H9 (cell line): ENCODE results near the gene RIOK2. TPM values are rescaled to one million over a fixed set of nuclear protein-coding genes. Genes with fewer than 3 reads are reported as not detected.

Source experiments
- DNase-seq: peaks from one replicate; pipeline ENCODE4 v3.0.0-alpha.2; 2017
- H2AFZ ChIP-seq: one replicate; pipeline ENCODE4 v1.6.1; 2013; ENCODE audit warnings: mild to moderate bottlenecking, low read length, control low read depth, moderate library complexity
- H2AK5ac ChIP-seq: 2 replicates; pipeline ENCODE4 v1.6.1; 2013; ENCODE audit warnings: low read length, control low read depth, mixed read lengths; ENCODE audit not compliant: insufficient read length
- H2BK120ac ChIP-seq: one replicate; pipeline ENCODE4 v1.6.1; 2013; ENCODE audit warnings: low read depth, mild to moderate bottlenecking, low read length, control low read depth, inconsistent platforms; ENCODE audit not compliant: poor library complexity, severe bottlenecking
- H2BK12ac ChIP-seq: 2 replicates; pipeline ENCODE4 v1.6.1; 2013; ENCODE audit warnings: low read length, control low read depth, mixed read lengths, low read depth; ENCODE audit not compliant: insufficient read length
- H2BK15ac ChIP-seq: 2 replicates; pipeline ENCODE4 v1.6.1; 2013; ENCODE audit warnings: low read depth, low read length, control low read depth
- H2BK20ac ChIP-seq: one replicate; pipeline ENCODE4 v1.6.1; 2013; ENCODE audit warnings: low read depth, mild to moderate bottlenecking, low read length, control low read depth, inconsistent platforms; ENCODE audit not compliant: poor library complexity, severe bottlenecking
- H2BK5ac ChIP-seq: 2 replicates; pipeline ENCODE4 v1.6.1; 2013; ENCODE audit warnings: low read length, control low read depth, mixed read lengths; ENCODE audit not compliant: insufficient read length
- H3K14ac ChIP-seq: 2 replicates; pipeline ENCODE4 v1.6.1; 2013; ENCODE audit warnings: low read length, control low read depth; ENCODE audit not compliant: insufficient read depth
- H3K18ac ChIP-seq: 2 replicates; pipeline ENCODE4 v1.6.1; 2013; ENCODE audit warnings: low read depth, mild to moderate bottlenecking, mixed read lengths, low read length, control low read depth; ENCODE audit not compliant: insufficient read length
- H3K23ac ChIP-seq: 2 replicates; pipeline ENCODE4 v1.6.1; 2013; ENCODE audit warnings: low read length, control low read depth, mixed read lengths, low read depth; ENCODE audit not compliant: insufficient read length
- H3K23me2 ChIP-seq: 2 replicates; pipeline ENCODE4 v1.6.1; 2013; ENCODE audit warnings: low read depth, mild to moderate bottlenecking, mixed read lengths, low read length, control low read depth; ENCODE audit not compliant: insufficient read length, poor library complexity, severe bottlenecking
- H3K27ac ChIP-seq: 2 replicates; pipeline ENCODE4 v1.5.1; 2013; ENCODE audit warnings: low read length, control low read depth, mixed read lengths, low read depth; ENCODE audit not compliant: insufficient read length
- H3K27me3 ChIP-seq: 2 replicates; pipeline ENCODE4 v1.6.1; 2013; ENCODE audit warnings: low read length, control low read depth, inconsistent platforms; ENCODE audit not compliant: insufficient read depth
- H3K4ac ChIP-seq: 2 replicates; pipeline ENCODE4 v1.6.1; 2013; ENCODE audit warnings: low read depth, mild to moderate bottlenecking, control low read depth, inconsistent platforms, low read length, moderate library complexity
- H3K4me1 ChIP-seq: 2 replicates; pipeline ENCODE4 v1.6.1; 2013; ENCODE audit warnings: low read length, control low read depth, inconsistent platforms; ENCODE audit not compliant: insufficient read depth
- H3K4me2 ChIP-seq: 2 replicates; pipeline ENCODE4 v1.6.1; 2013; ENCODE audit warnings: low read length, control low read depth, mixed read lengths; ENCODE audit not compliant: insufficient read length, insufficient read depth
- H3K56ac ChIP-seq: 2 replicates; pipeline ENCODE4 v1.6.1; 2013; ENCODE audit warnings: low read depth, mild to moderate bottlenecking, mixed read lengths, low read length, control low read depth; ENCODE audit not compliant: insufficient read length
- H3K79me1 ChIP-seq: 2 replicates; pipeline ENCODE4 v1.6.1; 2013; ENCODE audit warnings: low read depth, mild to moderate bottlenecking, moderate library complexity, low read length, control low read depth, inconsistent platforms; ENCODE audit not compliant: insufficient read depth, poor library complexity, severe bottlenecking
- H3K79me2 ChIP-seq: 2 replicates; pipeline ENCODE4 v1.6.1; 2013; ENCODE audit warnings: low read length, control low read depth, inconsistent platforms; ENCODE audit not compliant: insufficient read depth
- H3K9ac ChIP-seq: 2 replicates; pipeline ENCODE4 v1.6.1; 2013; ENCODE audit warnings: low read length, control low read depth, mixed read lengths; ENCODE audit not compliant: insufficient read length; ENCODE audit errors: extremely low read depth
- H3K9me3 ChIP-seq: one replicate; pipeline ENCODE4 v1.6.1; 2013; ENCODE audit warnings: low read depth, low read length, inconsistent platforms; ENCODE audit not compliant: control insufficient read depth
- H3T11ph ChIP-seq: one replicate; pipeline ENCODE4 v1.6.1; 2013; ENCODE audit warnings: mild to moderate bottlenecking, low read length, control low read depth, inconsistent platforms
- H4K20me1 ChIP-seq: one replicate; pipeline ENCODE4 v1.6.1; 2013; ENCODE audit not compliant: control insufficient read depth, insufficient read length, insufficient read depth
- H4K5ac ChIP-seq: 2 replicates; pipeline ENCODE4 v1.6.1; 2013; ENCODE audit warnings: low read depth, mild to moderate bottlenecking, mixed read lengths, low read length, control low read depth; ENCODE audit not compliant: insufficient read length
- H4K8ac ChIP-seq: replicated peaks from 2 replicates; pipeline ENCODE4 v1.6.1; 2013; ENCODE audit warnings: low read length, control low read depth, mixed read lengths, low read depth; ENCODE audit not compliant: insufficient read length
- H4K91ac ChIP-seq: 2 replicates; pipeline ENCODE4 v1.6.1; 2013; ENCODE audit warnings: low read depth, mild to moderate bottlenecking, moderate library complexity, mixed read lengths, low read length, control low read depth; ENCODE audit not compliant: insufficient read length
- H3K27ac Mint-ChIP-seq, 3 experiments: 2 replicates in 2 of 3; 3 replicates in 1 of 3; pipeline ENCODE4 v1.8.0; 2020 to 2021; ENCODE audit warnings: mixed read lengths in 3 of 3, mild to moderate bottlenecking in 1 of 3, moderate library complexity in 1 of 3
- H3K27me3 Mint-ChIP-seq: 2 replicates; pipeline ENCODE4 v1.8.0; 2021; ENCODE audit warnings: low read depth, mild to moderate bottlenecking, moderate library complexity, mixed read lengths
- H3K36me3 Mint-ChIP-seq, 3 experiments: 2 replicates in 2 of 3; 3 replicates in 1 of 3; pipeline ENCODE4 v1.8.0; 2020 to 2021; ENCODE audit warnings: low read depth in 3 of 3, mixed read lengths in 3 of 3; ENCODE audit not compliant: insufficient read depth in 1 of 3
- H3K4me1 Mint-ChIP-seq, 2 experiments: 2 replicates each; pipeline ENCODE4 v1.8.0; 2020; ENCODE audit warnings: mixed read lengths in 2 of 2
- H3K4me3 Mint-ChIP-seq, 2 experiments: 2 replicates in 1 of 2; 3 replicates in 1 of 2; pipeline ENCODE4 v1.8.0; 2020 to 2021; ENCODE audit warnings: mild to moderate bottlenecking in 2 of 2, mixed read lengths in 2 of 2, moderate library complexity in 1 of 2
- H3K9me3 Mint-ChIP-seq, 2 experiments: 2 replicates in 1 of 2; 3 replicates in 1 of 2; pipeline ENCODE4 v1.8.0; 2020; ENCODE audit warnings: mild to moderate bottlenecking in 2 of 2, mixed read lengths in 2 of 2, moderate library complexity in 1 of 2
- total RNA-seq: library from RNA; stranded (reverse); gene quantifications from 2 replicates; pipeline ENCODE4 v1.2.1, GENCODE V29; 2021
- TF ChIP-seq, protein P1 (sequence below): fragments of 200-600 bp; sonication (generic); conservative IDR thresholded peaks from 3 replicates; pipeline ENCODE4 v1.8.0; 2021; ENCODE audit warnings: antibody characterized with exemption, mild to moderate bottlenecking

RIOK2 gene
- total RNA-seq, 1 experiment from 2014 or later: 39.5 TPM

DNA sequence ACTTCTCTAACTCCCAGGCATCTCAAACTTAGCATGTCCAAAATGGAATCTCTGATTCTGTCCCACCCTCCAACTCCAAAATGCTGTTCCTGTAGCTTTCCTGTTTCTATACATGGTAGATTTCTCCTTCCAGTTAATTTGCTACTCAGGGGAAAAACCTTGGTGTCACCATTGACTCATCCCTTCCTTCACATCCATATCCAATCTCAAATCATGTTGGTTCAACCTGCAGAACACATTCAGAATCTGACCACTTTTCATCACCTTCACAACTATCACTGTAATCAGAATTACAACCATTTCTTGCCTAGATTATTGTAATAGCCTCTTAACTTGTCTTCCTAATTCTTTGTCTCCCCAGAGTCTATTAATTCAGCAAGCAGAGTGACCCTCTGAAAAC is 10.8 kb downstream of the RIOK2 start:
- no peaks in the 10 kb centered on the region for H4K20me1 ChIP-seq

More for the DNA sequence above, 10.8 kb downstream of the RIOK2 start:
- Histone ChIP-seq H3K4me1 (no peaks in the 10 kb centered on the region), H3K14ac (no peak overlapping the region), H3K79me1 (no peaks in the 10 kb centered on the region), H3T11ph (no peak overlapping the region), H3K23me2 (no peaks in the 10 kb centered on the region), H2BK120ac (no peak overlapping the region), H3K23ac (no peak overlapping the region), H3K9ac (no peak overlapping the region), H2AK5ac (no peak overlapping the region), H3K27me3 (no peaks in the 10 kb centered on the region), H2BK12ac (no peak overlapping the region), H3K79me2 (no peaks in the 10 kb centered on the region), H3K18ac (no peak overlapping the region), H2BK20ac (no peak overlapping the region), H4K5ac (no peak overlapping the region), H3K4ac (no peak overlapping the region), H3K27ac (no peak overlapping the region), H2BK15ac (no peak overlapping the region), H4K91ac (no peak overlapping the region), H4K8ac (no peak overlapping the region), H2BK5ac (no peak overlapping the region), H3K9me3 (no peaks in the 10 kb centered on the region), H3K4me2 (no peak overlapping the region), H3K56ac (no peak overlapping the region), H2AFZ (no peak overlapping the region)
- TF ChIP-seq, protein P1, sequence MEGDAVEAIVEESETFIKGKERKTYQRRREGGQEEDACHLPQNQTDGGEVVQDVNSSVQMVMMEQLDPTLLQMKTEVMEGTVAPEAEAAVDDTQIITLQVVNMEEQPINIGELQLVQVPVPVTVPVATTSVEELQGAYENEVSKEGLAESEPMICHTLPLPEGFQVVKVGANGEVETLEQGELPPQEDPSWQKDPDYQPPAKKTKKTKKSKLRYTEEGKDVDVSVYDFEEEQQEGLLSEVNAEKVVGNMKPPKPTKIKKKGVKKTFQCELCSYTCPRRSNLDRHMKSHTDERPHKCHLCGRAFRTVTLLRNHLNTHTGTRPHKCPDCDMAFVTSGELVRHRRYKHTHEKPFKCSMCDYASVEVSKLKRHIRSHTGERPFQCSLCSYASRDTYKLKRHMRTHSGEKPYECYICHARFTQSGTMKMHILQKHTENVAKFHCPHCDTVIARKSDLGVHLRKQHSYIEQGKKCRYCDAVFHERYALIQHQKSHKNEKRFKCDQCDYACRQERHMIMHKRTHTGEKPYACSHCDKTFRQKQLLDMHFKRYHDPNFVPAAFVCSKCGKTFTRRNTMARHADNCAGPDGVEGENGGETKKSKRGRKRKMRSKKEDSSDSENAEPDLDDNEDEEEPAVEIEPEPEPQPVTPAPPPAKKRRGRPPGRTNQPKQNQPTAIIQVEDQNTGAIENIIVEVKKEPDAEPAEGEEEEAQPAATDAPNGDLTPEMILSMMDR: no peak
- Mint-ChIP-seq H3K4me3 (no peak overlapping the region), H3K4me1 (no peaks in the 10 kb centered on the region), H3K27me3 (no peaks in the 10 kb centered on the region), H3K36me3 (peaks cover 25 to 80% (median 66%) of the 10 kb centered on the region in 3 experiments; a peak in 5 of 7 replicates), H3K9me3 (no peaks in the 10 kb centered on the region), H3K27ac (no peak overlapping the region)
- DNase-seq: no peak
